GM18517 (cell line): Measurements from ENCODE around the gene TCF4.
A peak's percentile ranks its signal among the peaks of the same experiment; 100 is the strongest.

Source experiments
- ATAC-seq: cut with Tn5 transposase; IDR thresholded peaks from one replicate; pipeline ENCODE4 v1.9.1; 2021; ENCODE audit warnings: mild to moderate bottlenecking, moderate library complexity; ENCODE audit not compliant: unreplicated experiment

TCF4 gene

DNA sequence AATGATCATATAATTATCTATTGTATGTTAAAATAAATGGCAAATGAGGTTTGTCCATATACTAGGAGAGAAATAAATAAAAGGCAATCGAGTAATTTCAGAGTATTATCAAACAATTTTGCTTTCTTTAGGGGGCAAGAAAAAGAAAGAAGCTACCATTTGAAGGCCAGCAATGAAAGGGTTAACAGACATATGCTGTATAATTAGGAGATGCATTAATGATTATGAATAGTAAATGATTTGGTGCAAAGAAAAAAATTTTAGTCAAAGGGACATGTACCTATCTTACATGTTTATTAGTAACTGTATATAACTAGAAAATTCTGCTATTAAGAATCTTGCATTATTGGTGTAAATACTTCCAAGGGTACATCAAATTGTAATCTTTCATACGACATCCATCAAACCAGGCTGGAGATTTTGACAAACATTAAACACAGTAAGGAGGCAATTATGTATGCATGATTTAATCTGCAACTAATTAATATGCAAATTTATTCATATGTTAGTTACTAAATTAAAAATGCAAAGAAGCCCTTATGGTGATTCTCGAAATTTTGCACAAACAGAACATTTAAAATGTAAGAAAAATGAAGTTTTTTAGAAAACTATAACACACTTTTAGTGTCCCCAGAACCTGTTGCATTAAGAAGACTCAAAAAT, 251.4 kb downstream of the TCF4 start:
- no peak for ATAC-seq

DNA sequence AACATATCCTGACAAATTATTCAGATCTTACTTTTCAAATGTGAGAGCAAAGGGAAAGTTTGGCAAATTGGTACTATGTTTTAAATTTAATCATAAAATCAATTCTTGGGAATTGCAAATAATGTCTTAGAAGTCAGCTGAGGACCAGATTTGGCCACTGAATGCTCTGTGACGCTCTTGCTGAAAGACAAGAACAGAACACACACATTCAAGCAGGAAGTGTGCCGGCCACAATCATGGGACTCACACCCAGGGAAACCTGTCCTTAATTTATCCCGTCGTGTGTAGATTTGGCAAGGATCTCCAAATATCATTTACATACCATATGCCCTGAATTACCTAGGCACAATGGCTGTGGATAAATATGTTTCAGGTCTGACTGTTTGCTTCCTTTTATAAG, 253.1 kb downstream of the TCF4 start:
- no peak for ATAC-seq

DNA sequence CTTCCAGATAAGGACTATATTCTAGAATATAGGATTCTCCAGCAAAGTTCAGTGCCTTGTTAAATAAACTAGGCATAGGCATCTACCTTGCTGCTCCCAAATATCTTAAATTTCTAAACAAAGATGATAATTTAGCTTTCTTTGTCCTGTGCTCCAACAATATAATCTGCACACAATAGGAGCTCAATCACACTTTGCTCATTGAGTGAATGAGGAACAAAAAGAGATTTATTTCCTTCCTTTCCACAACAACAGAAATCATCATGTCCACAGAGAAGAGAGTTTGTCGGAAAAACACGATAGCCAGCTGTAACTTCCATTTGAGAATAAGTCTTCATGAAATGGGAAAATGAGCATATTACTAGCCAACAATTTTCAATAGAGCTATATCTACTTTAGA, 256.7 kb downstream of the TCF4 start:
- ATAC-seq, result no peak

DNA sequence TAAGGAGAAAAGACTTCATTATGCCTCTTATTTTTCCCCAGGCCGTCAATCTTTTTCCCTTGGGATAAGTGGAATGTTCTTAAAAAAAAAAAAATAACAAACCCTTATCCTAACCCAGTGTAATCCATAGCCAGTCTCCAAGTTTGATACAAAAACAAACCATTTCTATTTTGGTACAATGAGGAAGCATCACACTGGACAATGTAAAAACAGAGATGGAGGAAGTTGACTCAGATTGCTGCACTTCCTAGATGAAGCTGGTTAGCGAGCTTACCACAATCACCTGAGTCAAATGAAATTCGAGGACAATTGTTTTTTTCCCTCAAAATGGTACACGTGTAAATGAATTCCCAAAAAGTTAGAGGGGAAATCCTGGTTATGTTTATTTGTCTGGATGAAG, 259.7 kb downstream of the TCF4 start:
- ATAC-seq, result no peak

DNA sequence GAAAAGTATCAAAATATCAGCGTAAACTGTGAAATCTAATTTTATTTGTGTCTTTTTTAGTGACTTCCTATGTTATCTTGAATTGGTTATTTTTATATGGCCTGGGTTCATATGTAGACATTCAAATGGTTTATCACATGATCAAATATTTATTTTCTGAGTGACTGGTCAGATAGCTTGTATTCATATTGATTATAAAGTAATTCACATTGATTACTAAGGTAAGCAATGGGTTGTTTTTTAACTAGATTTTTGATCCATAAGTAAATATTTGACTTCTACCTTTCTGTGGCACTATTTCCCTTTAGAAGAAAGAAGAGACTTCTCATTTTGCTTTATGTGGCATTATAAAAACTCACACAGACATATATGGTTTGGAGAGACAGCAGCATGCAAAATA, 260.5 kb downstream of the TCF4 start:
- ATAC-seq, result no peak

GRCh38 chr18:55326134-55326533, 261.9 kb downstream of the TCF4 start:
- no peak for ATAC-seq

GRCh38 chr18:55324166-55324565, 263.8 kb downstream of the TCF4 start:
- ATAC-seq, result no peak

DNA sequence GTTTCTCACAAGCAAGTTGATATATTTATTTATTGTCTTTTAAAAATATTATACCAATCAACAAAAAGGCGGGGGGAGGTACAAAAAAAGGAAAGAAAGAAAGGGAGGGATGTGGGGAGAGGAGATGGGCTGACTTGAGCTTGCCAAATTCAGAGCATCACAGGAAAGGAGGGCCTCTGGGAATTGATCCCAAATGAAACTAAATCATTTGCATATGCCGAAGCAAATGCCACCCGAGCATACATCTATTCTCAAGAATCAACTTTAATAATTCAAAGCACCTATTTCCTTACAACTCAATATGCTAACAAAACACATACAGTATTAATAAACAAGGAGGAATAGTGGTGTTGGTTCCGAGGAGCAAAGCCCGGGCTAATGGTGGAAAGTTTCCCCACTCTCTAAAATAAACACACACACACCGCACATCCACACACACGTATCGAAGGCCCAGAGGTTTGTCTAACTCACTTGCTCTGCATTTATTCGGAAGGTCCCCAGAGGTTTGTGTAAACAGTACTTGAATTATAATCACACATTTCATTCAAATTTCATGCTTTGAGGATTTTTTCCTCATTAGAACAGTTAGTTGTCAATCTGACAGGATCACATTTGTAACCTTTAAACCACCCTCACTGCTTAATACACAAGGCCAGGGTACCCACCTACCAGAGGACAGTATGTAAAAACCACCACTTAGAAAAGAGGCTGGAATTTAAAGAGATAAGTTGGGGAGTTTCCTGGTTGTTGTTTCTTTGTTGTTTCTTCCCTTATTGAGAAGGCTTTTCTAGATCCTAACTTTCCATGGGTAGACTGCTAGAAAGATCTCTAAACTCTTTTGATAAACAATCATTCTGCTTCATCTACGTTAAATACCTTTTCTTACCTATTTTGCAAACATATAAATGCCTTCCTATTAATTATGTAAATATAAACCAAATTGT, 264.7 kb downstream of the TCF4 start:
- no peak for ATAC-seq

DNA sequence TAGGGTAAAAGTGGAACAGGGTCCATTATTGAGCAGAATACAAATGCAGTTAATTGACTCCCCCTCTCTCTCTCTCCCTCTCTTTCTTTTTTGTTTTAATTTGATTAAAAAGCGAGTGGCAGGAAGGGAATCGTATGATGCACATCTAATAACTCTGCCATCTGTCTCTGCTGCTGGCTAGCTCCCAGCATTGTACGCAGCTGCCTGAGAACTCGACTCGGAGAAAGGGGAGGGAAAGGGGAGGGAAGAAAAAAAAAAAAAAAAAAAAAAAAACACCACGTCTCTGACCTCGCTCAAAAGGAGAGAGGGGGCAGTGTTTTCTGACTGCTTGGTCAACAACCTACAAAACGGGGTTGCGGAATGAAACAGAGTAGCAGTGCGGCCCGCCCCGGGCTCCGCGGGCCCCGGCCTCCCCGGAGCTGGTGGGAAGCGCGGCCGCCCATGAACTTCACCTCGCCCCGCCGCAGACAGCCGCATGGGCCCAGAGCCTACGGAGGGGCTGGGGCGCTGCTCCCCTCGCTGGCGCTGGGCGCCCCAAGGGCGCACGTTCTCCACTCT, 265.7 kb downstream of the TCF4 start:
- ATAC-seq, result peak; percentile 69

DNA sequence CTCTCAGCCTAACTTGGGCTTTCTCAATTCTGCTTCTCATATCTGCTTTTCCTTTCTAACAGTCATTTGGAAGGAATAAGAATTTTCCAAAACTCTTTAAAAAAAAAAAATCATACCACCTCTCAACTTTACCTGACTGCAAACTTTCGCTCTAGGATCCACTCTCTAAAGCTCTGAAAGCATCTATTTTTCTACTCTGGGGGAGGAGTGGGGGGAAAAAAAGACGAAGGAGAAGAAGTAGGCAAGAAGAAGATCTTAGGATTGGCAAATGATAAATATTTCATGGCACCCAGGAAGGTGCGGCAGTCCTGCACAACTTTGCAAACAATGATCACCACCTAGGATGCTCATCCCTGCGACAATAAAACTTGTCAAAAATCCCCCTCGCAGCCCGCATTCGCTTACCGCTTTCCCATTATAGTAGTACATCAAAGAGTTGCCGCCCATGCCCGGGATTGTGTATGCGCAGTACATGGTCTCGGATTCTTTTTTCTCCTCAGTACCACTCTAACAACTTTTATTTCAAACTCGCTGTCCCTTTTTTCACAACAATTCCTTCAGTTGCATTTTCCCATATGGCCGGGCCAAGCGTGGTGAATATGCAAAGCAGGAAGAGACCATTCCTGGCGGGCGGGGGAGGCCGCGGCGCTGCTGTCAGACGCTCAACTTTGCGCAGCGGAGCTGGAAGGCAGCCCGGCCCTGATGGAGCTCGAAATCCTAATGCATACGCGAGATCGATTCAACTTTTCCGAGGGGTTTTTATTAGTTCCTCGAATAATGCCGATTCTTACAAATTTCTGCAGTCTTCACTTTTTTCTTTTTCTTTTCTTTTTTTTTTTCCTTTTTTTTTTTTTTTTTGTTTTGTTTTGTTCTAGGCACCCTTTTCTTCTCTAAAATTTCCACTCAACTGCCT, 266.5 kb downstream of the TCF4 start:
- peak; percentile 58 for ATAC-seq

GRCh38 chr18:55320424-55321264, 267.3 kb downstream of the TCF4 start:
- ATAC-seq, result no peak

- no peak for ATAC-seq
Observed at GRCh38 chr18:55319459-55320193, 268.4 kb downstream of the TCF4 start.

GRCh38 chr18:55318951-55319441, 269.0 kb downstream of the TCF4 start:
- no peak for ATAC-seq

GRCh38 chr18:55317864-55318263, 270.1 kb downstream of the TCF4 start:
- no peak for ATAC-seq

DNA sequence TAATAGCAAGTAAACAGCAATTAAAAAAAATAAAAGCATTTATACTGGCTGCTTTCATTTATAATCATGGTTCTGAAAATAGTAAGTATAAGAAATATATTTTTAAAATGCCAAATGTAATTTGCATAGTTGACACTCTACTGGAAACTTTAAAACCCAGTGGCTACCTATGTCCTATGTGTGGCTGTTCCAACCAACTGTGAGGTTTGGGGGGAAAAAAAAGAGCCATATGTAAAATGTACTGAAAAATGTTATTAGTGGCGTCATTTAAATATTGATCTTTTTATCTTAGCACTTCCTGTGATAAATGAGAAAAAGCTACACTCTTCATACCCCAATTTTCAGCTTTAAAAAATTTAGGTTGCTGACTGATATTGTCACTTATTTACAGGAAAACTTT, 270.7 kb downstream of the TCF4 start:
- ATAC-seq, result no peak

DNA sequence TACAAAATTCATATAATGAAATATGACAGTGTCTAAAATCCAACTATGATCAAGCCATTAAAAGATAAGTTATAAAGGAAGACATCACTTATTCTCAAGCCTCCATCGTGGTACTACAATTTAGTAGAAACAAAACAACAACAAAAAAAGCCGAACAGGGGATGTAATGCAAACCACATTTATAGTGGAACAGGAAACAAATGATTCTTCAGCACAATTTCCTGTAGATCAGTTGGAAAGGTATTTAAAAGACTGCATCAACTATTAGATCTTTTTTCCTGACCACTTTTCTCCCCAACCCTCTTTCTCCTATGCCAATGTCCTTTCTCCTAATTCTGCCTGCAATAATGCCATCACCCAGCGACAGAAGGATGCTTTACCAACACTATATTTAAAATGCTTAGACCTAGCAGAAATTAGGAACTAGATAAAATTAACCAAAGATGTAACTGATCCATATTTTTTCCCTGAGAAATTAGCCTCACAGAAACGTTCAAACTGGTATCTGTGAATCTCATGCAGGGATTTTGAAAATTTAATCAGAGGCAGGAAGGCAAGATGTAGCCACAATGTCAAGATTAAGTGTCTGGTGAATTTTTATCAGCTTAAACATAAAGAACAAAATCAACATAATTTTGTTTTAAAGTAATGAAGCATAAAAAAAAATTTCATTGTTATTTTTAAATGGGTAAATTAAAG, 271.4 kb downstream of the TCF4 start:
- ATAC-seq, result no peak

DNA sequence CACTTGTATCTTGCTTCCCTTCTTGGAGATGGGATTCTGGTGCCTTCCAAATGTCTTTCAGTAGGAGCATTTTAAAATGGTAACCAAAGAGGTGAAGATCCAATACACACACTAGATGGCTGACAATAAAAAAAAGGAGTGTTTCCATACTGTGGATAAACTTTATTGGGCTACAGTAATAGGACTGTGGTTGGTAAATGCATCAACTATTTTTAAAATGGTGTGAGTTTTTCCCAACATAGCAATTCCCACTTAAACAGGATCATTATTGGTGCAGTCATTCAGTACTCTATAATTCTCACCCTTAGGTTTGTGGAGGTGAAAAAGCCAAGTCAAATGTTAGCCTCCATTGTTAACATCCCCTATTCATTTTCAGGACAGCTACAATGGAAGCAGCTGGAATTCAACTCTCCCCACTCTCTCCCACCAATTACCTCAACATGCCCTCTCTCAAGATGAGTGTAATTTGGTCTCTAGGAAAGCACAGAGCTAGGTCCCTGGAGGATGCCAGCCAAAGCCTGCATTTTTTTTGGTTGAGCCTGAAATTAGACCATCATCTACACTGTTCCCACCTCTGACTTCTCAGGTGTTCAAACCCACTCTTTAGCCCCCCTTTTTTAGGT, 273.3 kb downstream of the TCF4 start:
- ATAC-seq, result no peak

- ATAC-seq, result no peak
Observed at GRCh38 chr18:55314031-55314430, 274.0 kb downstream of the TCF4 start.
